HCT116 (cell line): Measurements from ENCODE around the gene TRMU. TPM values are rescaled to one million over a fixed set of nuclear protein-coding genes. Genes with fewer than 3 reads are reported as not detected.
A peak's percentile ranks its signal among the peaks of the same experiment; 100 is the strongest.

Source experiments
- ATAC-seq: fragments of 200-7000 bp; cut with Tn5 transposase; 2 replicates; pipeline ENCODE4 v1.9.1; 2020; ENCODE audit warnings: mild to moderate bottlenecking, moderate library complexity
- BruUV-seq: library from RNA; stranded (reverse); fragments of 400-500 nt; replicated peaks from 2 replicates; lab custom pipeline; 2021; lab: Mats Ljungman, UMichigan
- CTCF ChIA-PET: fragments of 300-600 bp; sonication (Branson Sonifier 250); formaldehyde crosslinking; loops from one replicate; lab custom pipeline; 2021; ENCODE audit warnings: antibody characterized with exemption; lab: Charles Lee
- POLR2A ChIA-PET: fragments of 300-600, 350-600 bp; sonication (Branson Sonifier 250); formaldehyde crosslinking; loops from one replicate; lab custom pipeline; 2021; ENCODE audit warnings: antibody characterized with exemption; lab: Charles Lee
- RAD21 ChIA-PET, 2 experiments: fragments of 300-600 bp; sonication (Branson Sonifier 250); formaldehyde crosslinking; loops; one replicate each; lab custom pipeline; 2023; ENCODE audit warnings: low total read pairs in 2 of 2; ENCODE audit not compliant: uncharacterized antibody in 2 of 2, unreplicated experiment in 2 of 2, low non-redundant PET in 1 of 2; lab: Charles Lee
- DNase-seq: peaks from one replicate; pipeline ENCODE4 v3.0.0-alpha.2; 2010; ENCODE audit warnings: low read depth, low spot score
- H2AFZ ChIP-seq: fragments of 200-600 bp; shearing (Covaris generic), sonication (generic); 2 replicates; pipeline ENCODE4 v1.6.1; 2017; ENCODE audit warnings: low read depth, mixed run types, mixed read lengths, antibody characterized with exemption, low read length; ENCODE audit not compliant: poor library complexity, severe bottlenecking
- H3K27ac ChIP-seq: 2 replicates; pipeline ENCODE4 v1.5.1; 2012; ENCODE audit warnings: low read depth, low read length
- H3K27me3 ChIP-seq: fragments of 200-600 bp; sonication (generic); 2 replicates; pipeline ENCODE4 v1.6.1; 2016; ENCODE audit warnings: mixed run types, low read length, mixed read lengths; ENCODE audit not compliant: insufficient read depth
- H3K36me3 ChIP-seq, 2 experiments: fragments of 200-500 bp in 1 of 2; fragments of 200-600 bp in 1 of 2; sonication (Bioruptor generic) in 1 of 2; sonication (generic) in 1 of 2; 2 replicates each; pipeline versions ENCODE4 v1.5.1 to v1.6.1; 2014 to 2016; ENCODE audit warnings: low read length in 2 of 2, inconsistent platforms in 1 of 2, mixed read lengths in 1 of 2, mixed run types in 1 of 2; ENCODE audit not compliant: insufficient read depth in 2 of 2, control insufficient read depth in 1 of 2
- H3K4me1 ChIP-seq, 2 experiments: fragments of 200-600 bp in 1 of 2; sonication (generic) in 1 of 2; 2 replicates each; pipeline versions ENCODE4 v1.5.1 to v1.6.1; 2012 to 2017; ENCODE audit warnings: low read length in 2 of 2, inconsistent platforms in 1 of 2, mild to moderate bottlenecking in 1 of 2, mixed read lengths in 1 of 2, mixed run types in 1 of 2, moderate library complexity in 1 of 2; ENCODE audit not compliant: insufficient read depth in 2 of 2, control insufficient read depth in 1 of 2
- H3K4me2 ChIP-seq: fragments of 200-600 bp; sonication (generic); 2 replicates; pipeline ENCODE4 v1.6.1; 2017; ENCODE audit warnings: mixed run types, low read length, mixed read lengths
- H3K4me3 ChIP-seq, 2 experiments: fragments of 200-600 bp in 1 of 2; sonication (generic) in 1 of 2; replicated peaks in 1 of 2; 2 replicates each; pipeline ENCODE4 v1.5.1; 2011 to 2016; ENCODE audit warnings: low read length in 2 of 2, control low read depth in 1 of 2, low read depth in 1 of 2, mild to moderate bottlenecking in 1 of 2, mixed read lengths in 1 of 2, mixed run types in 1 of 2
- H3K79me2 ChIP-seq: fragments of 200-600 bp; sonication (generic); 2 replicates; pipeline ENCODE4 v1.6.1; 2017; ENCODE audit warnings: mild to moderate bottlenecking, mixed run types, low read length, moderate library complexity, mixed read lengths; ENCODE audit not compliant: insufficient read depth
- H3K9ac ChIP-seq: fragments of 200-600 bp; sonication (generic); 2 replicates; pipeline ENCODE4 v1.6.1; 2016; ENCODE audit warnings: low read length, mixed read lengths
- H3K9me2 ChIP-seq: fragments of 200-600 bp; sonication (generic), shearing (Covaris generic); 2 replicates; pipeline ENCODE4 v1.6.1; 2017; ENCODE audit warnings: mixed run types, mild to moderate bottlenecking, moderate library complexity; ENCODE audit not compliant: insufficient read depth
- H3K9me3 ChIP-seq, 2 experiments: fragments of 200-500 bp in 1 of 2; fragments of 200-600 bp in 1 of 2; sonication (Bioruptor generic) in 1 of 2; sonication (generic) in 1 of 2; 2 replicates each; pipeline ENCODE4 v1.6.1; 2014 to 2017; ENCODE audit warnings: low read length in 2 of 2, mixed read lengths in 2 of 2, inconsistent platforms in 1 of 2, low read depth in 1 of 2, mild to moderate bottlenecking in 1 of 2, mixed run types in 1 of 2, moderate library complexity in 1 of 2; ENCODE audit not compliant: control insufficient read depth in 1 of 2, insufficient read depth in 1 of 2
- H4K20me1 ChIP-seq: fragments of 200-600 bp; sonication (generic), shearing (Covaris generic); 2 replicates; pipeline ENCODE4 v1.6.1; 2017; ENCODE audit warnings: mixed run types, mild to moderate bottlenecking, moderate library complexity; ENCODE audit not compliant: insufficient read depth
- EGR1 ChIP-seq: IDR thresholded peaks from 2 replicates; pipeline ENCODE4 v1.6.1; 2012; ENCODE audit warnings: low read depth
- intact Hi-C: fragments of 100-400 bp; cut with micrococcal nuclease; formaldehyde crosslinking; loops from 2 replicates; pipeline ENCODE4 v1.10.0; 2022
- total RNA-seq: library from RNA; stranded (reverse); gene quantifications from one replicate; pipeline ENCODE4 v1.2.1, GENCODE V29; 2021; ENCODE audit not compliant: unreplicated experiment
- TF ChIP-seq, protein P1 (sequence below): IDR thresholded peaks from 2 replicates; pipeline ENCODE4 v1.6.1; 2012; ENCODE audit warnings: low read depth
- TF ChIP-seq, protein P2 (sequence below), 3 experiments: fragments of 200-600 bp in 1 of 3; sonication (generic) in 1 of 3; IDR thresholded peaks in 2 of 3; conservative IDR thresholded peaks in 1 of 3; 2 replicates each; pipeline ENCODE4 v1.5.1; 2012 to 2017; ENCODE audit warnings: low read depth in 2 of 3, low read length in 2 of 3, antibody characterized with exemption in 1 of 3, borderline replicate concordance in 1 of 3, control low read depth in 1 of 3, mild to moderate bottlenecking in 1 of 3, mixed read lengths in 1 of 3, mixed run types in 1 of 3, moderate library complexity in 1 of 3; ENCODE audit not compliant: insufficient read depth in 1 of 3

The TRMU gene
- total RNA-seq, 1 experiment from 2014 or later, result 65.4 TPM

DNA sequence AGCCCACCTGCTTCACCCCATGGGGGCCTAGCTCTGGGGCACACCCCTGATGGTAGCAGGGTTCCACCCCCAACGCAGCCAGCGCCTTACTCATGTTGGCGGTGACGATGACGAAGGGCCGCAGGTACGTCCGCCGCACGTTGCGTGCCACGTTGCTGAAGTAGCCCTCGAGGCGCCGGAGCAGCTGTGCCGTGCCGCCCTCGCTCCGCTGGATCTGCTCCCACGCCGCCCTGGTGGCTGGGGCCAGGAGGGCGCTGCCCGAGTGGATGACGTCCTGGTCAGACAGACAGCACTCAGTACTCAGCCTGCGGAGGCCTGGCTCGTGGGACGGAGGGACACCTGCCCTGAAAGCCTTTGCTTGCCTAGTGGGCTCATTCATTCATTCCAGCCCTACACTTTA is 50.8 kb downstream of the TRMU start:
- DNase-seq (no peak), ATAC-seq (peak; percentile 76)
- TF ChIP-seq EGR1, result no peak
- TF ChIP-seq, protein P1, sequence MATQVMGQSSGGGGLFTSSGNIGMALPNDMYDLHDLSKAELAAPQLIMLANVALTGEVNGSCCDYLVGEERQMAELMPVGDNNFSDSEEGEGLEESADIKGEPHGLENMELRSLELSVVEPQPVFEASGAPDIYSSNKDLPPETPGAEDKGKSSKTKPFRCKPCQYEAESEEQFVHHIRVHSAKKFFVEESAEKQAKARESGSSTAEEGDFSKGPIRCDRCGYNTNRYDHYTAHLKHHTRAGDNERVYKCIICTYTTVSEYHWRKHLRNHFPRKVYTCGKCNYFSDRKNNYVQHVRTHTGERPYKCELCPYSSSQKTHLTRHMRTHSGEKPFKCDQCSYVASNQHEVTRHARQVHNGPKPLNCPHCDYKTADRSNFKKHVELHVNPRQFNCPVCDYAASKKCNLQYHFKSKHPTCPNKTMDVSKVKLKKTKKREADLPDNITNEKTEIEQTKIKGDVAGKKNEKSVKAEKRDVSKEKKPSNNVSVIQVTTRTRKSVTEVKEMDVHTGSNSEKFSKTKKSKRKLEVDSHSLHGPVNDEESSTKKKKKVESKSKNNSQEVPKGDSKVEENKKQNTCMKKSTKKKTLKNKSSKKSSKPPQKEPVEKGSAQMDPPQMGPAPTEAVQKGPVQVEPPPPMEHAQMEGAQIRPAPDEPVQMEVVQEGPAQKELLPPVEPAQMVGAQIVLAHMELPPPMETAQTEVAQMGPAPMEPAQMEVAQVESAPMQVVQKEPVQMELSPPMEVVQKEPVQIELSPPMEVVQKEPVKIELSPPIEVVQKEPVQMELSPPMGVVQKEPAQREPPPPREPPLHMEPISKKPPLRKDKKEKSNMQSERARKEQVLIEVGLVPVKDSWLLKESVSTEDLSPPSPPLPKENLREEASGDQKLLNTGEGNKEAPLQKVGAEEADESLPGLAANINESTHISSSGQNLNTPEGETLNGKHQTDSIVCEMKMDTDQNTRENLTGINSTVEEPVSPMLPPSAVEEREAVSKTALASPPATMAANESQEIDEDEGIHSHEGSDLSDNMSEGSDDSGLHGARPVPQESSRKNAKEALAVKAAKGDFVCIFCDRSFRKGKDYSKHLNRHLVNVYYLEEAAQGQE, result no peak
- TF ChIP-seq, protein P2, sequence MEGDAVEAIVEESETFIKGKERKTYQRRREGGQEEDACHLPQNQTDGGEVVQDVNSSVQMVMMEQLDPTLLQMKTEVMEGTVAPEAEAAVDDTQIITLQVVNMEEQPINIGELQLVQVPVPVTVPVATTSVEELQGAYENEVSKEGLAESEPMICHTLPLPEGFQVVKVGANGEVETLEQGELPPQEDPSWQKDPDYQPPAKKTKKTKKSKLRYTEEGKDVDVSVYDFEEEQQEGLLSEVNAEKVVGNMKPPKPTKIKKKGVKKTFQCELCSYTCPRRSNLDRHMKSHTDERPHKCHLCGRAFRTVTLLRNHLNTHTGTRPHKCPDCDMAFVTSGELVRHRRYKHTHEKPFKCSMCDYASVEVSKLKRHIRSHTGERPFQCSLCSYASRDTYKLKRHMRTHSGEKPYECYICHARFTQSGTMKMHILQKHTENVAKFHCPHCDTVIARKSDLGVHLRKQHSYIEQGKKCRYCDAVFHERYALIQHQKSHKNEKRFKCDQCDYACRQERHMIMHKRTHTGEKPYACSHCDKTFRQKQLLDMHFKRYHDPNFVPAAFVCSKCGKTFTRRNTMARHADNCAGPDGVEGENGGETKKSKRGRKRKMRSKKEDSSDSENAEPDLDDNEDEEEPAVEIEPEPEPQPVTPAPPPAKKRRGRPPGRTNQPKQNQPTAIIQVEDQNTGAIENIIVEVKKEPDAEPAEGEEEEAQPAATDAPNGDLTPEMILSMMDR (IDR thresholded peaks at IDR 0.05 in 2 of 3, conservative IDR thresholded peaks at IDR 0.05 in 1 of 3; ENCODE audit: borderline replicate concordance in 1 of 3, insufficient read depth in 1 of 3, low read depth in 2 of 3, low read length in 2 of 3), result peak in 2 of 3 experiments; percentile 38 to 48; a peak in 4 of 6 replicates
- Histone ChIP-seq H4K20me1 (no peaks in the 10 kb centered on the region), H3K27me3 (no peaks in the 10 kb centered on the region), H3K9me2 (no peaks in the 10 kb centered on the region), H3K36me3 (no peaks in the 10 kb centered on the region), H3K9me3 (no peaks in the 10 kb centered on the region), H3K27ac (no peak overlapping the region), H3K4me2 (no peak overlapping the region), H3K4me3 (no peak overlapping the region), H3K9ac (no peak overlapping the region), H3K79me2 (no peaks in the 10 kb centered on the region), H3K4me1 (peaks cover 2 to 14% of the 10 kb centered on the region in 2 experiments; a peak in 3 of 4 replicates), H2AFZ (no peak overlapping the region)
- ChIA-PET CTCF (no interaction called here), RAD21 (no interaction called here), POLR2A (no interaction called here)
- no TSS peak for BruUV-seq
- intact Hi-C loops, result no loop called here
